ENCODE data around the gene SYT12. TPM values are rescaled to one million over a fixed set of nuclear protein-coding genes. Genes with fewer than 3 reads are reported as not detected.

SYT12 gene
- total RNA-seq, 2 experiments from 2014 or later, result 0.25 to 0.72 TPM

- TF ChIP-seq EZH2phosphoT487 (IDR thresholded peaks at IDR 0.05; ENCODE audit: borderline replicate concordance, low read depth, low read length) (no peak), CTCF (conservative IDR thresholded peaks at IDR 0.05; ENCODE audit: low read length) (no peak)
- BruUV-seq (replicated peaks), result no TSS peak
- Histone ChIP-seq H3K4me3 (ENCODE audit: low read depth, low read length, poor library complexity, severe bottlenecking) (no peak overlapping the region), H3K4me2 (ENCODE audit: low read length) (no peak overlapping the region), H3K4me1 (ENCODE audit: insufficient read depth, low read length, poor library complexity, severe bottlenecking) (no peaks in the 10 kb centered on the region), H3K9me3 (ENCODE audit: low read length) (no peaks in the 10 kb centered on the region), H3K36me3 (ENCODE audit: insufficient read depth, low read length) (no peaks in the 10 kb centered on the region), H3K9me2 (ENCODE audit: insufficient read depth, low read length) (no peaks in the 10 kb centered on the region), H4K20me1 (ENCODE audit: insufficient read depth, low read length) (no peaks in the 10 kb centered on the region), H3K27ac (ENCODE audit: low read depth, low read length, poor library complexity, severe bottlenecking) (no peak overlapping the region), H2AFZ (ENCODE audit: low read length) (no peak overlapping the region), H3K79me2 (ENCODE audit: insufficient read depth, low read depth, low read length) (no peaks in the 10 kb centered on the region)
- POLR2A ChIA-PET, result no interaction called here
- DNase-seq (ENCODE audit: low spot score), result no peak
- intact Hi-C loops (cut with micrococcal nuclease; ENCODE audit: unreplicated experiment), result loop anchor here (5.0 to 10.0 kb wide), 2 partner anchors 96 to 284 kb away; no protein-coding TSS in a partner anchor
- CTCF ChIA-PET (ENCODE audit: unreplicated experiment), result no interaction called here
Measured at GRCh38 chr11:66978717-66979116, 44.2 kb upstream of the SYT12 start.

- intact Hi-C loops (cut with micrococcal nuclease; ENCODE audit: unreplicated experiment), result loop anchor here (5.0 to 10.0 kb wide), 2 partner anchors 97 to 285 kb away; no protein-coding TSS in a partner anchor
- CTCF ChIA-PET (ENCODE audit: unreplicated experiment), result no interaction called here
- no peaks in the 10 kb centered on the region for H4K20me1 ChIP-seq (ENCODE audit: insufficient read depth, low read length)
- H3K27ac ChIP-seq (ENCODE audit: low read depth, low read length, poor library complexity, severe bottlenecking), result no peak overlapping the region
- H3K36me3 ChIP-seq (ENCODE audit: insufficient read depth, low read length), result no peaks in the 10 kb centered on the region
- H3K79me2 ChIP-seq (ENCODE audit: insufficient read depth, low read depth, low read length), result no peaks in the 10 kb centered on the region
- no peak for DNase-seq (ENCODE audit: low spot score)
- BruUV-seq (replicated peaks), result no TSS peak
- H3K9me2 ChIP-seq (ENCODE audit: insufficient read depth, low read length), result no peaks in the 10 kb centered on the region
- H3K4me1 ChIP-seq (ENCODE audit: insufficient read depth, low read length, poor library complexity, severe bottlenecking), result no peaks in the 10 kb centered on the region
- no peaks in the 10 kb centered on the region for H3K9me3 ChIP-seq (ENCODE audit: low read length)
- H2AFZ ChIP-seq (ENCODE audit: low read length), result no peak overlapping the region
- no peak overlapping the region for H3K4me3 ChIP-seq (ENCODE audit: low read depth, low read length, poor library complexity, severe bottlenecking)
- no peak for TF ChIP-seq EZH2phosphoT487 (IDR thresholded peaks at IDR 0.05; ENCODE audit: borderline replicate concordance, low read depth, low read length)
- TF ChIP-seq CTCF (conservative IDR thresholded peaks at IDR 0.05; ENCODE audit: low read length), result no peak
- no peak overlapping the region for H3K4me2 ChIP-seq (ENCODE audit: low read length)
- POLR2A ChIA-PET, result no interaction called here
Measured at GRCh38 chr11:66979336-66979980, 43.5 kb upstream of the SYT12 start.

- TF ChIP-seq EZH2phosphoT487 (IDR thresholded peaks at IDR 0.05; ENCODE audit: borderline replicate concordance, low read depth, low read length), result no peak
- Histone ChIP-seq H3K4me2 (ENCODE audit: low read length) (no peak overlapping the region), H3K4me3 (ENCODE audit: low read depth, low read length, poor library complexity, severe bottlenecking) (no peak overlapping the region), H3K79me2 (ENCODE audit: insufficient read depth, low read depth, low read length) (no peaks in the 10 kb centered on the region), H3K9me3 (ENCODE audit: low read length) (no peaks in the 10 kb centered on the region), H3K4me1 (ENCODE audit: insufficient read depth, low read length, poor library complexity, severe bottlenecking) (no peaks in the 10 kb centered on the region), H3K36me3 (ENCODE audit: insufficient read depth, low read length) (no peaks in the 10 kb centered on the region), H4K20me1 (ENCODE audit: insufficient read depth, low read length) (no peaks in the 10 kb centered on the region), H3K9me2 (ENCODE audit: insufficient read depth, low read length) (no peaks in the 10 kb centered on the region), H3K27ac (ENCODE audit: low read depth, low read length, poor library complexity, severe bottlenecking) (no peak overlapping the region), H2AFZ (ENCODE audit: low read length) (no peak overlapping the region)
- POLR2A ChIA-PET, result no interaction called here
- DNase-seq (ENCODE audit: low spot score), result no peak
- BruUV-seq (replicated peaks), result no TSS peak
- CTCF ChIA-PET (ENCODE audit: unreplicated experiment), result no interaction called here
- intact Hi-C loops (cut with micrococcal nuclease; ENCODE audit: unreplicated experiment), result no loop called here
Measured at GRCh38 chr11:66981976-66982578, 40.9 kb upstream of the SYT12 start.

All from OCI-LY7 (cell line).